Hepatocyte (in vitro differentiated cells): ENCODE data around the gene TDRKH.

Experiments
- CTCF ChIP-seq: fragments of 200-600 bp; sonication (generic); IDR thresholded peaks from 2 replicates; pipeline ENCODE4 v1.5.1; 2016; ENCODE audit warnings: antibody characterized with exemption, mild to moderate bottlenecking; ENCODE audit not compliant: poor library complexity
- EZH2 ChIP-seq: fragments of 200-600 bp; sonication (generic); IDR thresholded peaks from 2 replicates; pipeline ENCODE4 v1.6.1; 2016; ENCODE audit warnings: antibody characterized with exemption, mild to moderate bottlenecking, borderline replicate concordance
- EZH2phosphoT487 ChIP-seq: fragments of 200-600 bp; sonication (generic); IDR thresholded peaks from one replicate; pipeline ENCODE4 v1.6.1; 2018; ENCODE audit warnings: antibody characterized with exemption, mild to moderate bottlenecking, low read depth, moderate library complexity; ENCODE audit not compliant: unreplicated experiment, severe bottlenecking

GRCh38 chr1:151782741-151783140 lies 7.6 kb downstream of the TDRKH start:
- TF ChIP-seq CTCF: no peak
- no peak for TF ChIP-seq EZH2
- no peak for TF ChIP-seq EZH2phosphoT487
